ENCODE measurements around the gene SAP30BP. TPM values are rescaled to one million over a fixed set of nuclear protein-coding genes. Genes with fewer than 3 reads are reported as not detected.

The SAP30BP gene
- total and polyA plus RNA-seq, 10 of the 15 experiments (the other 5 are each of a cell fraction or from before 2014, with no cell fraction given) = 57.9 to 166 (median 94.5) TPM

GRCh38 chr17:75637143-75637538 lies 30.0 kb upstream of the SAP30BP start:
- Histone ChIP-seq H3K79me2 (ENCODE audit: control insufficient read depth, insufficient read depth, low read length) (no peaks in the 10 kb centered on the region), H3K9me3 (replicated peaks; ENCODE audit: control insufficient read depth, insufficient read depth, low read length) (no peaks in the 10 kb centered on the region), H4K20me1 (ENCODE audit: control insufficient read depth, insufficient read depth) (no peaks in the 10 kb centered on the region; the same call in 1 of the 2 replicates), H3K9ac (ENCODE audit: control insufficient read depth, insufficient read depth, low read length) (no peak overlapping the region), H2AFZ (ENCODE audit: control insufficient read depth, low read depth, low read length) (no peak overlapping the region), H3K27ac (ENCODE audit: control insufficient read depth, insufficient read depth) (no peak overlapping the region), H3K27me3 (replicated peaks in 1 of 2; ENCODE audit: control insufficient read depth in 2 of 2, insufficient read depth in 2 of 2, low read length in 1 of 2) (no peaks in the 10 kb centered on the region), H3K36me3 (ENCODE audit: control insufficient read depth in 2 of 2, insufficient read depth in 2 of 2, low read length in 1 of 2) (peaks cover 0 to 3% of the 10 kb centered on the region in 2 experiments; a peak in 2 of 4 replicates), H3K4me1 (ENCODE audit: control insufficient read depth, insufficient read depth, low read length) (peaks cover 8% of the 10 kb centered on the region), H3K4me2 (ENCODE audit: control insufficient read depth, insufficient read depth) (no peak overlapping the region), H3K4me3 (no peak overlapping the region)
- RAD21 ChIA-PET (ENCODE audit: unreplicated experiment) = interaction anchor here (0.8 kb wide), 1 partner anchor 113 kb away, joined by 4 read pairs; no protein-coding TSS in a partner anchor
- SMC1A ChIA-PET (ENCODE audit: uncharacterized antibody, unreplicated experiment) = interaction anchor here (0.7 to 1.0 kb wide), 2 partner anchors 111 to 127 kb away, joined by 3 to 4 read pairs; no protein-coding TSS in a partner anchor
- ATAC-seq (no peak), FAIRE-seq (no peak), DNase-seq (ENCODE audit: low read depth, low spot score) (no peak)
- CTCF ChIA-PET = interaction anchor here (1.4 to 13.0 kb wide), 5 partner anchors 11 to 116 kb away, joined by 3 to 349 read pairs (median 8); a partner anchor contains a TSS
- in situ Hi-C loops (cut with MboI) = loop anchor here (10.0 kb wide), 1 partner anchor 108 kb away; no protein-coding TSS in a partner anchor
- intact Hi-C loops (cut with micrococcal nuclease; ENCODE audit: unreplicated experiment) = no loop called here
- BruUV-seq (replicated peaks) = no TSS peak
- POLR2A ChIA-PET = interaction anchor here (0.8 kb wide), 1 partner anchor 9 kb away, joined by 3 read pairs; a partner anchor contains a TSS
- TF ChIP-seq STAT3 (IDR thresholded peaks at IDR 0.05; ENCODE audit: low read depth, low read length) = no peak
- TF ChIP-seq KAT2A (conservative IDR thresholded peaks at IDR 0.05; ENCODE audit: control insufficient read depth, low read depth, low read length) = no peak
- TF ChIP-seq MEF2A (IDR thresholded peaks at IDR 0.05; ENCODE audit: insufficient read depth, low read depth, low read length) = no peak
- no peak for TF ChIP-seq RFX5 (IDR thresholded peaks at IDR 0.05; ENCODE audit: low read depth, low read length)
- TF ChIP-seq, protein P1, sequence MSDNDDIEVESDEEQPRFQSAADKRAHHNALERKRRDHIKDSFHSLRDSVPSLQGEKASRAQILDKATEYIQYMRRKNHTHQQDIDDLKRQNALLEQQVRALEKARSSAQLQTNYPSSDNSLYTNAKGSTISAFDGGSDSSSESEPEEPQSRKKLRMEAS (IDR thresholded peaks at IDR 0.05; ENCODE audit: low read depth, low read length) = no peak
- TF ChIP-seq POLR2AphosphoS5 (IDR thresholded peaks at IDR 0.05; ENCODE audit: low read length) = no peak
- no peak for TF ChIP-seq RAD21 (IDR thresholded peaks at IDR 0.05; ENCODE audit: insufficient read depth, low read depth, low read length)
- TF ChIP-seq LARP7 (IDR thresholded peaks at IDR 0.05) = no peak
- TF ChIP-seq, protein P2, sequence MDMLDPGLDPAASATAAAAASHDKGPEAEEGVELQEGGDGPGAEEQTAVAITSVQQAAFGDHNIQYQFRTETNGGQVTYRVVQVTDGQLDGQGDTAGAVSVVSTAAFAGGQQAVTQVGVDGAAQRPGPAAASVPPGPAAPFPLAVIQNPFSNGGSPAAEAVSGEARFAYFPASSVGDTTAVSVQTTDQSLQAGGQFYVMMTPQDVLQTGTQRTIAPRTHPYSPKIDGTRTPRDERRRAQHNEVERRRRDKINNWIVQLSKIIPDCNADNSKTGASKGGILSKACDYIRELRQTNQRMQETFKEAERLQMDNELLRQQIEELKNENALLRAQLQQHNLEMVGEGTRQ (IDR thresholded peaks at IDR 0.05; ENCODE audit: borderline replicate concordance, low read depth, low read length) = no peak
- TF ChIP-seq KDM1A (IDR thresholded peaks at IDR 0.05; ENCODE audit: borderline replicate concordance) = no peak
- no peak for TF ChIP-seq TCF3 (IDR thresholded peaks at IDR 0.05; ENCODE audit: borderline replicate concordance, insufficient read depth, low read depth, low read length)
- no peak for TF ChIP-seq SRF (IDR thresholded peaks at IDR 0.05; ENCODE audit: low read depth in 2 of 2, low read length in 2 of 2)
- WGBS (ENCODE audit: insufficient coverage, insufficient replicate concordance, low lambda C conversion rate, missing lambda C conversion rate) = 84% methylated on average over 12 of the region's 13 CpGs
